IPS-18a (cell line): ENCODE measurements around the gene SERINC2.
"Not testable (repeated sequence)": the region's sequence is repeated elsewhere in the genome, so short reads cannot be mapped to it uniquely, and the experiment has no call there.

ENCODE experiments used
- H3K27ac ChIP-seq: one replicate; pipeline ENCODE4 v1.5.1; 2013; ENCODE audit warnings: low read length
- H3K27me3 ChIP-seq: one replicate; pipeline ENCODE4 v1.6.1; 2013; ENCODE audit warnings: mild to moderate bottlenecking, low read length; ENCODE audit not compliant: control insufficient read depth, insufficient read depth
- H3K36me3 ChIP-seq: one replicate; pipeline ENCODE4 v1.6.1; 2013; ENCODE audit warnings: low read depth, low read length; ENCODE audit not compliant: control insufficient read depth
- H3K4me1 ChIP-seq: one replicate; pipeline ENCODE4 v1.6.1; 2013; ENCODE audit warnings: low read depth, low read length; ENCODE audit not compliant: control insufficient read depth
- H3K4me3 ChIP-seq: one replicate; pipeline ENCODE4 v1.5.1; 2013; ENCODE audit warnings: low read length
- H3K9ac ChIP-seq: one replicate; pipeline ENCODE4 v1.6.1; 2013; ENCODE audit warnings: mild to moderate bottlenecking, low read length, moderate library complexity
- H3K9me3 ChIP-seq: one replicate; pipeline ENCODE4 v1.6.1; 2013; ENCODE audit warnings: low read depth, low read length; ENCODE audit not compliant: control insufficient read depth

Gene SERINC2

GRCh38 chr1:31467005-31467674, 54.1 kb downstream of the SERINC2 start:
- Histone ChIP-seq H3K9ac (no peak overlapping the region), H3K9me3 (no peaks in the 10 kb centered on the region), H3K4me3 (no peak overlapping the region), H3K4me1 (peaks cover 15% of the 10 kb centered on the region), H3K27me3 (no peaks in the 10 kb centered on the region), H3K36me3 (no peaks in the 10 kb centered on the region), H3K27ac (no peak overlapping the region)

GRCh38 chr1:31470794-31471315, 57.8 kb downstream of the SERINC2 start:
- H3K9me3 ChIP-seq: no peaks in the 10 kb centered on the region
- H3K4me1 ChIP-seq: peaks cover 15% of the 10 kb centered on the region
- H3K9ac ChIP-seq: no peak overlapping the region
- H3K36me3 ChIP-seq: no peaks in the 10 kb centered on the region
- H3K27ac ChIP-seq: no peak overlapping the region
- no peaks in the 10 kb centered on the region for H3K27me3 ChIP-seq
- no peak overlapping the region for H3K4me3 ChIP-seq

GRCh38 chr1:31471452-31472313, 58.7 kb downstream of the SERINC2 start:
- peaks cover 15% of the 10 kb centered on the region for H3K4me1 ChIP-seq
- not testable (repeated sequence) for H3K9ac ChIP-seq, H3K36me3 ChIP-seq, H3K27me3 ChIP-seq, H3K9me3 ChIP-seq, H3K4me3 ChIP-seq, H3K27ac ChIP-seq

GRCh38 chr1:31472314-31472651, 59.3 kb downstream of the SERINC2 start:
- peaks cover 15% of the 10 kb centered on the region for H3K4me1 ChIP-seq
- H3K9me3 ChIP-seq, H3K36me3 ChIP-seq, H3K27ac ChIP-seq, H3K27me3 ChIP-seq, H3K9ac ChIP-seq, H3K4me3 ChIP-seq: not testable (repeated sequence)

- H3K9ac ChIP-seq, H3K4me3 ChIP-seq, H3K27me3 ChIP-seq, H3K27ac ChIP-seq, H3K36me3 ChIP-seq, H3K9me3 ChIP-seq: not testable (repeated sequence)
- peaks cover 15% of the 10 kb centered on the region for H3K4me1 ChIP-seq
These were observed 59.7 kb downstream of the SERINC2 start for GRCh38 chr1:31472673-31473072.

- not testable (repeated sequence) for H3K36me3 ChIP-seq, H3K27me3 ChIP-seq, H3K9me3 ChIP-seq, H3K4me3 ChIP-seq, H3K9ac ChIP-seq, H3K27ac ChIP-seq
- H3K4me1 ChIP-seq: peaks cover 15% of the 10 kb centered on the region
These were observed 60.5 kb downstream of the SERINC2 start for GRCh38 chr1:31473508-31473907.

- H3K4me3 ChIP-seq, H3K27ac ChIP-seq, H3K9ac ChIP-seq, H3K9me3 ChIP-seq, H3K27me3 ChIP-seq, H3K36me3 ChIP-seq: not testable (repeated sequence)
- peaks cover 15% of the 10 kb centered on the region for H3K4me1 ChIP-seq
These were observed 61.6 kb downstream of the SERINC2 start for GRCh38 chr1:31474567-31474966.

GRCh38 chr1:31476891-31477846, 64.2 kb downstream of the SERINC2 start:
- Histone ChIP-seq H3K9ac (no peak overlapping the region), H3K27ac (no peak overlapping the region)

GRCh38 chr1:31478167-31478566, 65.2 kb downstream of the SERINC2 start:
- Histone ChIP-seq H3K9ac (no peak overlapping the region), H3K4me3 (no peak overlapping the region), H3K4me1 (no peaks in the 10 kb centered on the region), H3K27me3 (no peaks in the 10 kb centered on the region), H3K9me3 (no peaks in the 10 kb centered on the region), H3K36me3 (no peaks in the 10 kb centered on the region), H3K27ac (no peak overlapping the region)

More at GRCh38 chr1:31476891-31477846, 64.2 kb downstream of the SERINC2 start:
- Histone ChIP-seq H3K9me3 (no peaks in the 10 kb centered on the region), H3K27me3 (no peaks in the 10 kb centered on the region), H3K4me1 (no peaks in the 10 kb centered on the region), H3K36me3 (no peaks in the 10 kb centered on the region), H3K4me3 (no peak overlapping the region)

- H3K27ac ChIP-seq: no peak overlapping the region
- no peak overlapping the region for H3K9ac ChIP-seq
- H3K9me3 ChIP-seq: no peaks in the 10 kb centered on the region
- H3K4me1 ChIP-seq: peaks cover under 1% of the 10 kb centered on the region
- no peaks in the 10 kb centered on the region for H3K36me3 ChIP-seq
- no peak overlapping the region for H3K4me3 ChIP-seq
- H3K27me3 ChIP-seq: no peaks in the 10 kb centered on the region
These were observed 66.8 kb downstream of the SERINC2 start for GRCh38 chr1:31479811-31480210.

GRCh38 chr1:31480426-31480825, 67.4 kb downstream of the SERINC2 start:
- H3K9ac ChIP-seq, H3K9me3 ChIP-seq, H3K27me3 ChIP-seq, H3K27ac ChIP-seq, H3K4me1 ChIP-seq, H3K4me3 ChIP-seq, H3K36me3 ChIP-seq: not testable (repeated sequence)
